NB4 (cell line): ENCODE measurements around the gene TRIP13.

Source experiments
- DNase-seq: peaks from one replicate; pipeline ENCODE4 v3.0.0; 2010; ENCODE audit warnings: low read depth
- H3K4me3 ChIP-seq: one replicate; pipeline ENCODE4 v1.5.1; 2011; ENCODE audit warnings: mild to moderate bottlenecking, low read depth, low read length, moderate library complexity
- MAX ChIP-seq: IDR thresholded peaks from 2 replicates; pipeline ENCODE4 v1.6.1; 2011; ENCODE audit warnings: low read depth, low read length
- MYC ChIP-seq: IDR thresholded peaks from 2 replicates; pipeline ENCODE4 v1.6.1; 2011; ENCODE audit warnings: low read depth, low read length
- POLR2A ChIP-seq: IDR thresholded peaks from 2 replicates; pipeline ENCODE4 v1.6.1; 2011; ENCODE audit warnings: mild to moderate bottlenecking; ENCODE audit not compliant: insufficient read length; ENCODE audit errors: extremely low read depth
- TF ChIP-seq, protein P1 (sequence below): IDR thresholded peaks from one replicate; pipeline ENCODE4 v1.5.1; 2012; ENCODE audit warnings: low read depth, low read length

Gene TRIP13

DNA sequence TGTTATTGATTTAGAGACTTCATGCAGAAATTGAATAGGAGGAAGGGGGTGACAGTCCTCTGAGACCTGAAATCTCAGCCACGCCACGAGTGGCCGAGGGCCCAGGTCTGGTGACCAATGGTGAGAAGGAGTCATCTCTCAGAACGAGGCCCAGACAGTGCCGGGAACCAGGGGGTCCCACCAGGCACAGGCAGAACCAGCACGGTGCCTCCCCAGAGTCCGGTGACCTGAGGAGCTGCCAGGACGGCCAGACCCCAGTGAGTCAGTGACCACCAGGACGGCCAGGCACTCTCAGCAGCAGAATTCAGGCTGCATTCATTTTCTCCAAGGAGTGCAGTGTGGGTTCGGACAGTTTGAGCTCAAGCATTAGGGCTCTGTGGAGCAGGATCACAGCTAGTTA, 72.1 kb downstream of the TRIP13 start:
- peak overlapping the region; percentile 60 for H3K4me3 ChIP-seq
- DNase-seq = peak; percentile 36
- TF ChIP-seq, protein P1, sequence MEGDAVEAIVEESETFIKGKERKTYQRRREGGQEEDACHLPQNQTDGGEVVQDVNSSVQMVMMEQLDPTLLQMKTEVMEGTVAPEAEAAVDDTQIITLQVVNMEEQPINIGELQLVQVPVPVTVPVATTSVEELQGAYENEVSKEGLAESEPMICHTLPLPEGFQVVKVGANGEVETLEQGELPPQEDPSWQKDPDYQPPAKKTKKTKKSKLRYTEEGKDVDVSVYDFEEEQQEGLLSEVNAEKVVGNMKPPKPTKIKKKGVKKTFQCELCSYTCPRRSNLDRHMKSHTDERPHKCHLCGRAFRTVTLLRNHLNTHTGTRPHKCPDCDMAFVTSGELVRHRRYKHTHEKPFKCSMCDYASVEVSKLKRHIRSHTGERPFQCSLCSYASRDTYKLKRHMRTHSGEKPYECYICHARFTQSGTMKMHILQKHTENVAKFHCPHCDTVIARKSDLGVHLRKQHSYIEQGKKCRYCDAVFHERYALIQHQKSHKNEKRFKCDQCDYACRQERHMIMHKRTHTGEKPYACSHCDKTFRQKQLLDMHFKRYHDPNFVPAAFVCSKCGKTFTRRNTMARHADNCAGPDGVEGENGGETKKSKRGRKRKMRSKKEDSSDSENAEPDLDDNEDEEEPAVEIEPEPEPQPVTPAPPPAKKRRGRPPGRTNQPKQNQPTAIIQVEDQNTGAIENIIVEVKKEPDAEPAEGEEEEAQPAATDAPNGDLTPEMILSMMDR = no peak
- no peak for TF ChIP-seq POLR2A
- no peak for TF ChIP-seq MYC
- TF ChIP-seq MAX = no peak

- H3K4me3 ChIP-seq = peak overlapping the region; percentile 60
- DNase-seq = no peak
- TF ChIP-seq, protein P1 = no peak
- TF ChIP-seq POLR2A (no peak), MAX (no peak), MYC (no peak)
Observed at GRCh38 chr5:965604-966344, 73.1 kb downstream of the TRIP13 start.

GRCh38 chr5:966345-966710, 73.6 kb downstream of the TRIP13 start:
- no peak overlapping the region for H3K4me3 ChIP-seq
- DNase-seq = no peak
- TF ChIP-seq, protein P1 = no peak
- TF ChIP-seq POLR2A = no peak
- TF ChIP-seq MAX = no peak
- no peak for TF ChIP-seq MYC

DNA sequence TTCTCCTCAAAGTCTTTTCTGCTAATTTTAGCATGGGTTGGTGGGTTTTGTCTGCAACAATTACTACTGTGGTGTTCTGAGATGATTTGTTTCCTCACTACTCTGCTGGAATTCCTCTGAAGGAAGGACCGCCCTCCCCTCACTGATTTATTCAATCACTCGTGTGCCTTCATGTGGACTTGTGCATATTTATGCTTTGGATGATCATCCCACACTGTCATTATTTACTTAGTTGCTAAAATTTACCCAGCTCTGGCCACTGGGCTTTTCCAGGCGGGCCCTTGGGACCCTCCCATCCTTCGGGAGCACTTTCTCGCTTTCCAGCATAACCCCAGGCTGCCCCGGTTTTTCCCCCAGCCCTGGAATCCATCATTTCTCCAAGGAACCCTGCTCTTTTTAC, 74.3 kb downstream of the TRIP13 start:
- no peak for TF ChIP-seq MYC
- no peak for TF ChIP-seq MAX
- TF ChIP-seq, protein P1 = no peak
- TF ChIP-seq POLR2A = no peak
- no peak overlapping the region for H3K4me3 ChIP-seq
- DNase-seq = no peak
